ENCODE measurements around the gene C14orf132.
A peak's percentile ranks its signal among the peaks of the same experiment; 100 is the strongest.

C14orf132 gene

DNA sequence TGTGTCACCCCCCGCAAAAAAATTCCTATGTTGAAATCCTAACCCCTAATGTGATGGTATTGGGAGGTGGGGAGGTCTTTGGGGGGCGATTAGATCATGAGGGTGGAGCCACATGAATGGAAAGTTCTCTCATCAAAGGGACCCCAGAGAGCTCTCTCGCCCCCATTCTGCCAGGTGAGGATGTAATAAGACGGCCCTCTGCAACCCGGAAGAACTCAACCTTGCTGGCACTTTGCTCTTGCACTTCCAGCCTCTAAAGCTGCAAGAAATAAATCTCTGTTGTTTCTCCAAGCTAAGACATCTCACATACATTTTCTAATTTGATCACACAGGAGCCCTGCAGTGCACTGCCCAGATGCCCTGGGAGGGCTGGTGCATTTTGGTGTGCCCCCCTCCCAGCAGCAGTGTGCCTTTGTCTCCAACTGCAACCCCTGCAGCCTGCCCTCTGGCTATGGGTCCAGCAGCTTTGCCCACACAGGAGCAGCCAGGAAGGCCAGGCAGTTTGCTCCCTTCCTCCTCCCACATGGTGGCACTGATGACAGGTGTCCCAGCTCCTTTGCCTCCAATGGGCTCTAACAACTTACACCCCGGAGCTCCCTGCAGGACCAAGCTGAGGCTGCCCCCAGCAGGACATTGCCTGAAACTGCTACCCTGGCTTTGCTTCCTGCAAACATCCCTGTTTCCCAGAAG is 59.3 kb downstream of the C14orf132 start:
- peak; percentile 79 for DNase-seq (ENCODE audit: low spot score)

DNA sequence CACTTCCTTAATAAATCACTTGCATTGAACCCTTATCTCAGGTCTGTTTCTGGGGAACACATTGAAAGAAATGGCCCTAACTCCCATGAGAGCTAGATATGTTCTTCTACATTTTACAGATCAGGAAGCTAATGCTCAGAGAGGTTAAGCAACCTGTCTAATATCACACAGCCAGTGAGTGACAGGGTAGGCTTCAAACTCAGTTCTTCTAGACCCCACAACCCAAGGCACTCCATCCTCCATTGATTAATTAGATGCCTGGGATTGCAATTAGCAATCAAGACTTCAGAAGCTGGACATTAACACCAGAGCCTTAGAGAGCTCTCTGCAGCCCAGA is 59.8 kb downstream of the C14orf132 start:
- DNase-seq (ENCODE audit: low spot score): no peak

DNA sequence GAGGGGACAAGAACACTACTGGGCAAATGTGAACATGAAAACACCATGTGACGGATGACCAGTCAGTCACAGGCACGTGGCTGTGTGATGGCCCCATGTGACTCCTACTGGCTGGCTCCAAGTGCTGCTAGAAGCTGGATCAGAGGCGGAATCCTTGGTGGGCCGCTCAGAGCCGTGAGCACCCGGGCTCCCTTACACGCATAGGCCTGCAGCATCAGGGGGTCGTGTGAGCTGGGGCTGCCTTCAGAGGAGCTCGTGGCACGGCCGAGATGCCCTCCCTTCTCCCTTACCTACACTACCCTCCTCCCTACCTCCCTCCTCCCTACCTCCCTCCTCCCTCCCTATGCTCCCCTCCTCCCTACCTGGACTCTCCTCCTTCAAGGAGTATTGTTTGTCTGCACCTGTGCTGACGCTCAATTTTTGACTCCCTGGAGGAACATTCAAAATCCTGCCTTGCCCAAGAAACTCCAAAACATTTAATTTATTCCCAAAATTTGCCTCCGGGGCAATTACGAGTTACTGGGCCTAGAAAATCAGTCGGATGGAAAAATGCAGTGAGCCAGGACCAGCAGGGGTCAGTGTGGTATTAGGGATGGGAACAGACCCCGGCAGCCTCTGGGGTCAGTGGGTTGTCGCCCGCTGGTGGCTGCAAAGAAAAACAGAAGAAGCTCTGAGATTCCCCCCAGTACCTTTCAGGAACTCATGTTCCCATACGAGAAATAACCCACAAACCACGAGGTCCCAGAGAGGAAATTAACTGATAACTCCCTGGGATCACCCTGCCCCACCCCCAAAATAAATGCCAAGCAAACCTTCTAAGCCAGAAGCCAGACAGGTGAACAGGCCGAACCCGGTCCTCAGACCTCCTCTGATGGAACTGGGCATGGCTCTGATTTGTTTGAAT is 61.3 kb downstream of the C14orf132 start:
- peak; percentile 89 for DNase-seq (ENCODE audit: low spot score)

DNA sequence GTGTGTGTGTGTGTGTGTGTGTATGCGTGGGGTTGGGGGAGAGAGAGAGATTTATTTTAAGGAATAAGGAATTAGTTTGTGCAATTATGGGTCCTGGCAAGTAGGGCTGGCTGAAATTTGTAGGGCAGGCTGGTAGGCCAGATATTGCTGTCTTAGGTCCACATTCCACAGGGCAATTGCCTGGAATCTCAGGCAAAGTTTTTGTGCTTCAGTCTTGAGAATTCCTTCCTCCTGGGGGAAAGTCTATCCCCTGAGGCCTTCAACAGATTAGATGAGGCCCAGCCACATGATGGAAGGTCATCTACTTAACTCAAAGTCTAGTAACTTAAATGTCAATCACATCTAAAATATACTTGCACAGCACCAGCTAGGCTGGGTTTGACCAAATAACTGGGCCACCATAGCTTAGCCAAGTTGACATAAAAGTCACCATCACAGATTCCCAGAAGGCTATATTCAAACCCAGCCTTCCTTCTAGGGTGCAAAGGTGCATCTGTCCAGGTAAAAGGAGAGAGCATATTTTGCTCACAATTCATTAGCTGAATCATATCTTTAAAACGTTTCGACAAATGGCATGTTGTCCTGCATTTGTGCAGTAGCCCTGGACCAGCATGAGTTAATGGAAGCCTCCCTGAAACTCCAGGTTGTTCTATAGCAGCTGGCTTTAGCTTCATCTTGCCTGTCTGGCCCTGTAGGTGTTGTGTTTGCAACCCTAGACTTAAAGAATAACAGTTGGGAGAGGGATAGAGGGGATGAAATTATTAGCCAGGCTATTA is 63.1 kb downstream of the C14orf132 start:
- DNase-seq (ENCODE audit: low spot score): no peak

DNA sequence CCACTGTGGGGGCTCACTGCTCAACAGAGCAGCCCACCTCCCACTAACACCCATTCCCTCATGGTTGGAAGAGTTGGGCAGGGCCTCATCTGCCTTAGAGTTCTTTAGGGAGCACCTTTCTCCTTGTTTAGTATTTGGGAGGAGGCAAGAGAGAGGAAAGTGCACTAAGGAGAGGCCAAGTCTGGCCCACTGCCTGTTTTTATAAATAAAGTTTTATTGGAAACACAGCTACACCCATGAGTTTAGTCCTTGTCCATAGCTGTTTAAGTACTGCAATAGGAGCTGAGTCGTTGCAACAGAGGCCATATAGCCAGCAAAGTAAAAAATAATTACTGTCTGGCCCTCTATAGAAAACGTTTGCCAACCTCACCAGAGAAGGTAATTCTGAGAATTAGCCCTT is 63.9 kb downstream of the C14orf132 start:
- DNase-seq (ENCODE audit: low spot score): no peak

DNA sequence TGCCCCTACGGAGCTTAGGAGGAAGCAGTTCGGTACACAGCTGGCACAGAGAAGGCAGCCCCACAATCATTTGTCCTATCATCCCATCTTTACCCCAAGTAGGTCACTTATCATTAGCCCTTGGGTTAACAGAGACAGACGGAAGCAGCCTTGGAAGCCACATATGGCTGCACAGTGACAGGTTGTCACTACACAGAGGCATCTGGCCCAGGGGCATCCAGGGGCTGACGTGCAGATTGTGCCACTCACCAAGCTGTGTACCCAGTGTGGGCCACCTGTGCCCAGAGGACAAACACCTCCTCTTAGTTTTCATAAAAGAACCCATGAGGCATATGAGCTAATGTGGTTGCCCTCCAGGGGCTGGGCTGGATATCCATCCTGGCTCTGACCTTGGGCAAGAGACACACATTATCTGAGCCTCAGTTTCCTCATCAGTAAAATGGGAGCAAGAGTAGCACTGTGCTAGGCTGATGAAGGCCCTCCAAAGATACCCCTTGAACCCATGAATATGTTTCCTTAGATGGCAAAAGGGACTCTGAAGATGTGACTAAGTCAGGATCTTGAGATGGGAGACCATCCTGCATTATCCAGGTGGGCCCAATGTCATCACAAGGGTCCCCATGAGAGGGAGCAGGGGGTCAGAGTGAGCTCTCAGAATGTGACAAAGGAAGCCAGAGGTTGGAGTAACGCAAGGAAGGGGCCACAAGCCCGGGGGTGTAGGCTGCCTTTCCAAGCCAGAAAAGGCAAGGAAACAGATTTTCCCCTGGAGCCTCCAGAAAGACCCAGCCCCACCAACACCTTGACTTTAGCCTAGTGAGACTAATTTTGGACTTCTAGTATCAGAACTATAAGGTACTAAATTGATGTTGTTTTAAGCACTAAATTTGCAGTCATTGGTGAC is 64.6 kb downstream of the C14orf132 start:
- DNase-seq (ENCODE audit: low spot score): no peak

DNA sequence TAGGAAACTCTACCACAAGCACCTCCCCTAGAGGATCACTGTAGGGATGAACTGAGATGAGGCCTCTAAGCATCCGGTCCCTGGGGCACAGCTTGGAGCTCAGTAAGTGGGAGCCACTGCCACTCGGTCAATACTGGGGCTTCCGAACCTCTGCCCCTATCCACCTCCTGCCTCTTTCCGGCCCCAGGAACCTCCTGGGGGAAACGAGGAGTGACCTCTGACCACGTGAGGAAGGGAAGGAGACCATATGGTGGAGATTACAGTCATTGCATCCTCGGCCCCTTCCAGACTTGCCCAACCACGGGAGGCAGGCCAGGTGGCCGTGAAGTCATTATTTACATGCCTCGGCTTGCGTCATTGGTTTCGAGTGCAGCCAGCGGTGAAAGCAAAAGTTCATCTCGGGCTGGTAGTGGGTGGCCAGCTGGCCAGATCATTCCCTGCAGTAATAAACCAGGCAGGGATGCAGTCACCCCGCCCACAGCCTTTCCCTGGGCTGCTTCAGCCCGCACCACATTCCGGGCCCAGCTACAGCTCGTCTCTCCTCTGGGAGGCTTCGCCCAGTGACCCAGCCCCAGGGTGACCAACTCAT is 65.4 kb downstream of the C14orf132 start:
- no peak for DNase-seq (ENCODE audit: low spot score)

DNA sequence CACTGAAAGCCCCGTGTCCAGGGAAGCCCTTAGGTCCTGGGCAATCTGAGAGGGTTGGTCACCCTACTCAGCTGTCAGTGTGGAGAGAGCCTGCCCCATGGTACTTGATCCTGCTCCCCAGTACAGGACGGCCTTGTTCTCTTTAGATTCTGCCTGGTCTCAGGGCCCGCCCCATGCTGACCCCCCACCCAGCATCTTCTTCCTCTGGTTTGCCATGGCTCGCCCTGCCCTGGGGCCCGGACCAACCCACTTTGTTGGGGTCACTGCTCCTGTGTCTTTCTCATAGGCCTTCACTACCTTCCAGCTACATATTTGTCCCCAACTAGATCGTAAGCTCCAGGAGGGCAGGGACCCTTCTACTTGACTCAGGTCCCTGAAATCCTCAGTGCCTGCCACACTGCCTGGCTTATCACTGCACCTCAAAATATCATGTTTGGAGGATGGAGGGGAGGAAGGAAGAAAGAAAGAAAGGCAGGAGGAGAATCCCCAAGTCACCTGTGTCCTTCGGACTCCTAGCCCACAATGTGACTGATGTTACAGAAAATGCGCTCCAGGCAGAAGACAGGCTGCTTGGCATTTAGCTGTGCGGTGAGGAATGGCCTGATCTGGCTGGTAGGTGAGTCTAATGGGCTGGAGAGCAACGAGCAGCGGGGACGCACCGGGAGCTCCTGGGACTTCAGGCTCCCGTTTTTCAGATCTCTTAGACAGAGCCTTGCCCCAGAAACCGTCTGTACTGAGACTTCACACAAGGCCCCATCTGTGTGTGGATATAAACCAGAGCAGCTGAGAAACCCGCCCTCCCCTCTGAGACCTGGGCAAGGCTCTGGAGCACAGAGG is 66.1 kb downstream of the C14orf132 start:
- no peak for DNase-seq (ENCODE audit: low spot score)

DNA sequence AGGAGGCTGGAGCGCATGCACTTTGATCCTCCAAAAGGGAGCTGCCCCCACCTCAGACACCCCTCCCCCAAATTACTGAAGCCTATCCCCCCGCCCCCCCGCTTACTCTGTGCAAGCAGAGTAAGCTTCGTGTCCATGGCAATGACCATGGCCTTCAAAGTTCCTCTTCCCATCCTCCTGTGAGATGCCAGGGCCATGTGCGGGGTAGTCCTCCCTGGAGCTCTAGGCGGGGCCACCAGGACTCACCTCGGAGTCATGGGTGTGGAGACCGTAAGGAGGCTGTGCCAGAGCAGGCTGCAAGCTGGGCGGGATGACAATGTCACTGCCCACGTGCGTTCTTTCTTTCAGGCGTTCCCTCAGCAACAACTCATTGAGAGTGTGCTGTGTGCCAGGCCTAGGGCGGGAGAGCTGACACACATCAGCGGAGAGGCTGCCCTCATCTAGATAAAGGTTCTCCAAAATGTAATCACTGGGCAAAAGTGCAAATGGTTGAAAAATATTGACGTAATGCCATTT is 66.8 kb downstream of the C14orf132 start:
- no peak for DNase-seq (ENCODE audit: low spot score)

DNA sequence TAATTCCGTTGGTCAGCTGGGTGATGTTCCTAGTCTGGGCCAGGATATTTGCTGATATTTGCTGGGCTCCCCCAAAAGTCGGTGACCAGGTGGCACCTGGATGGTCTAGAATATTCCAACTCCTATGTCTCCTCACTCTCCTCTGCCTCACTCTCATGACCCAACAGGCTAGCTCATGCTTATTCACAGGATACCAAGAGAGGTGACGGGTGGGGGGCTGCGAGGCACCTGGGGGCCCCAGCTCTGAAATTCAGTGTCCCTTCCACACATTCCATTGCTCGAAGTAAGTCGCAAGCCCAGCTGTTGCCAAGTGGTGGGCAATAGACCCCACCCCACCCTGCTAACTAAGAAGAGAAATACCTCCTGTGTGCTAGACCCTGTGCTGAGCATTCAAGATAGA is 67.7 kb downstream of the C14orf132 start:
- DNase-seq (ENCODE audit: low spot score): no peak

DNA sequence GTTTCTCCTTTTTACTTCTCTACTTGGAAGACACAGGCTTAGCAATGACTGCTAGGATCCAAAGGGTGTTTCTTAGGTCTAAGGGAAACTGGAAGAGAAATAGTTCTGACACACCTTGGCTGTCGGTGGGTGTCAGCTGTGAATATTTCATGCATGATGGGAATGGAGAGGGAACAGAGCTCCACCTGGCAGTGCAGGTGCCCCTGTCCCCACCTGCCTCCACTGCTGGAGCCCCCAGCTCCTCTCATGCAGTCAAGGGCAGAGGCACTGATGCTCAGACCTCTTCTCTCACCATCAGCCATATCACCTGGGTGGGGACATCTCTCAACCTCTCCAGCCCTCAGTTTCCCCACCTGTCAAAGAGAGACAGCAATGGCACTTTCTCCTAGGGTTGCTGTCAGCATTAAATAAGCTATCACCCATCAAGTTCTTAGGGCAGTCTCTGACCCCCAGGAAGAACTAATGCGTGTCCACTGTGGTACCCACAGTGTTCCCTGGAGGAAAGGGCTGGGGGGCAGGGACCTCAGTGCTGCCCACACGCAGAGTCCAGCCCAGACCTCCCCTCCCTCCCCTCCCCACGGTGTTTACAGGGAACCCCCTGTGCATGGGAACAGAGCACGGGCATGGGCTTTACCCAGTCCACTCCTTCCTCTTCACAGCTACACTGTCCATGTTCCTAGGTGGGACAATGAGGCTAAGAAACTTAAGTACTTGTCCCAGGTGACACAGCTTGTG is 69.1 kb downstream of the C14orf132 start:
- DNase-seq (ENCODE audit: low spot score): no peak

DNA sequence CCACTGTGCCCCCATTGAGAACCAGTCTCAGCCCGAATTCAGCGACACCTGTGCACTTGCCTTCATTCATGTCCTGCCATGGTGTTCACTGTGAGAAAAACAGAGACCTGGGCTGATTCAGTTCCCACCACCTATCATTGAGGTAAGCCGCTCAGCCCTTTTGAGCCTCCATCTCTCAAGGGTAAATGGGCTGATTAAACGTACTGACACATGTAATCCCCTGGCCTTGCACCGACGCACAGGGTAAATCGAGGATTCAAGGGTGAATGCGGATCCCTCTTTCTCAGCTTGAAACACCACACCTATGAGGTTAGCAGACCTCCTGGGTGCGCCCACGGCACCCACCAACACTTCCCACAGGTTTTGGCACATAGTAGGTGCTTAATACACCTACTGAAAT is 69.7 kb downstream of the C14orf132 start:
- DNase-seq (ENCODE audit: low spot score): no peak

DNA sequence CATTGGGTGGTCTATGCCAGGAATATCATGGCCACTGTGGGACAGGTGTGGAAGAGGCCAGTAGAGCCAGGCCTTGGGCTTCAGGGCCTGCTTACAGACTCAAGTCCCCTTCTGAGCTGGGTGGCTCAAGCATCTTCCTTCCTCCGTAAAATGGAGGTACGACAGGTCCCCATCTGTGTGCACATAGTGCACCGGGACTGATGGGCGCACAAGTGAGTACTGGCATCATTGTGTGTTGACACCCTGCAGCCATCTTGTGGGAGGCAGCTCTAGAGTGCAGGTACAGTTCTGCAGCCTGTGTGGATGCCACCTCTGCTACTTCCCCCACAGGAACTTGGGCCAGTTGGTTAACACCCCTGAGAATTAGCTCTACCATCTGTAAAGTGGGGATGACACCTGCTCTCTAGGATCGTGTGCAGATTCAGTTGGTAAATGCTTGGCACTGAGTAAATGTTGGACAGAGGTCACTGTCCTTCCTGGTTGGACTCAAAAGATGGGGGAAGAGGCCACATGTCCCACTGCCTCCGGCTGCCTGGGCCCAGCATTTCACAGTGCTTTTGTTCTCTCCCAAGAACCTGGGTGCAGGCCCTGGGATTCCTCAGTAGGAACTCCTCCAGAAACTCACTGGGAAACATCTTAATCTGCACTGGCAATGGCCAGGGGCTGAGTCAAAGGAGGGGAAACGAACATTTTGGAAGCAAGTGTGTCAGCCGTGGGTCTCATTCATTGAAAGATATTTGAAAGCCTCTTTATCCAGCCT is 70.6 kb downstream of the C14orf132 start:
- no peak for DNase-seq (ENCODE audit: low spot score)

DNA sequence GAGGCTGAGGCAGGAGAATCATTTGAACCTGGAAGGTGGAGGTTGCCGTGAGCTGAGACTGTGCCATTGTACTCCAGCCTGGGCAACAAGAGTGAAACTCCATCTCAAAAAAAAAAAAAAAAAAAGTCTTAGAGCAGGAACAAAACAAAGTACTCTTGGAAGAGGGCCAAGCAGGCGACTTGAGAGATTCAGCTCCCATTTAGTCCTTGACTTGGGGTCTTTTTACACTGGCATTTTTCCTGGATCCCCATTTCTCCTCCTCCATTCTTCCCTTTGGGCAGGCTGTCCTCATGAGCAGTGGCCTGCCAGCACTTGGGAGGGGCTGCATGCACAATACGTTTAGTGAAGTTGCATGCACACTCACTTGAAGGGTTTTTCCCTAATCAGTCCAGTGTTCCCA is 72.9 kb downstream of the C14orf132 start:
- DNase-seq (ENCODE audit: low spot score): no peak

DNA sequence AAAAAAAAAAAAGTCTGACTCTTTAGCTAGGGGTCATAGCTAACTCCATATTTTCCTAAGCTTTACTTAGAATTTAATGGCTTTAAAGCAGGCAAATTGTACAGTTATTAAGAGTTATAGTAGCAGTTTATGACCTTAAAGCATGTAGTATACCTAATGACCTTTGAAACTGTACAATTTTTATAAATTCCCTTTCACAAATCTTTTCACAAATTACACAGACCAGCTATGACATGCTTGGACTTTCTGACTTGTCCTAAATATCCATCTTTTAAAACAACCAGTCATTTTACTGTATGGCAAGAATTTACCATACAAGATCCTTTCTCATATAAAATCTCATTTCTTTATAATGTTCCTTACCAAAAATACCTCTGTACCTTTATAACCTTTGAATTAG is 74.8 kb downstream of the C14orf132 start:
- DNase-seq (ENCODE audit: low spot score): no peak

DNA sequence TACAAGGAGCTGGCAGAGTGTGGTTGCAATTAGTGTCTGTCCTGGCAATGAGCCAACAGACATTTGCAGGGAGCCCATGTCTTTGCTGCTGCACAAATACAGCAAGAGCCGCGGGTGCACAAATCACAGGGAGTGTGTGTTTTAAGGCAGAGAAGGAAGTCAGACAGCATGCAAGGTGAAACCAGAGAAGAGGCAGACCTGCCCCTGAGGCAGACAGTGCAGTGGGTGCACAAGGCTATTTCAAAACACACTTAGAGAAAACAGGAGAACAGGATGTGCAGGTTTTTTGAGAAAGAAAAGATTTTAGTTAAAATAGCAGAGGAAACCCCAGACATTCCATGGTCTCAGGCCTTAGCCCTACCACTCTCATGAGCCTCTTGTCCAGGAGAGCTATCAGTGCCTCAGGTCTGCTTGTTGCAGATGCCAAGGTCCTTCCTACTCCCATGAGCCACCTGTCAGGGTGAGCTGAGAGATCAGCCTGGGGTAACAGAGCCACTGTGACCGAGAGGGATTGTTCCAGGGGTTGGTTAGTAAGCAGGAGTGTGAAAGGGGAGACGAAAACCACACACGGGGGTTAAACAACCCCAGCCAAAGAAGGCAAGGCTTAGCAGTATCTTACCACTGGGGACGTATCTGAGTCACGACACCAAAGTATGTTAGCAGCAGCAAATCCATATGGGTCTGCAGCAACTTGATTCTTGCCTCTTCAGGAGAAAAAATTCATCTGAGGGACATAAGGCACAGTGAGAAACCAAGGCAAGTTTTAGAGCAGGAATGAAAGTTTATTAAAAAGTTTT is 78.1 kb downstream of the C14orf132 start:
- no peak for DNase-seq (ENCODE audit: low spot score)

DNA sequence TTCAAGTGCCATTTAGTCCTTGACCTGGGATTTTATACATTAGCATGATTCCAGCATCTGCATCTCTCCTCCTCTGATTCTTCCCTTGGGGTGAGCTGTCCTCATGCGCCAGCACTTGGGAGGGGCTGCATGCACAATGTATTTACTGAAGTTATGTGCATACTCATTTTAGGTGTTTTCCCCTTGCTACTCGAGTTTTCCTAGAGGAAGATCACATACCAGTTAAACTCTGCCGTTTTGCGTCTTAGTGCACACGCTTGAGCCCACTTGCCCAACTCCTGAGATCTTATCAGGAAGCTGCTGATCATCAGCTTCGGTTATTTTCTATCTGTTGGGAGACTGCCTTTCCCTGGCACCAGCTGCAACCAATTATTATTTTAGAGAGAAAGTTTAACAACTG is 78.8 kb downstream of the C14orf132 start:
- DNase-seq (ENCODE audit: low spot score): no peak

DNA sequence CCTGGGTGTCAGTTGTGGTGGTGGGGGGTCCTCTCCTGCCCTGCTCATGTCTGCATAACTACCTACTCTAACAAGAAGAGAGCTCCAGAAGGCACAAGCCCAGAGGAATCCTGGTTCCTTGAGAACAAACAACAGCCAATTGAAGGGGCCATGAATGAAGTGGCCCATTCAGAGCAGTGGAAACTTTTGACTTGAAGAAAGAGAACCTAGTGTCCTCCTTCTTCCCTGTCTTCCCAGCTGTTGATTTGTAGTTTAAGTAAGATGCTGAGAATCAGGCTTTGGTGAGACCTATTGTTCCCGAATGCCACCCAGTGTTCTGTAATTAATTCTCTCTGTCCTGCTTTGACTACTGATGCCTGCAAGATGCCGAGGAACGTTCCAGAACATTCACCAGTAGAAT is 79.2 kb downstream of the C14orf132 start:
- DNase-seq (ENCODE audit: low spot score): no peak
